GM12873 (cell line): ENCODE data around the gene GRID1.

Experiments used
- TF ChIP-seq, protein P1 (sequence below): IDR thresholded peaks from 2 replicates; pipeline ENCODE4 v1.5.1; 2012; ENCODE audit warnings: low read depth, mild to moderate bottlenecking, moderate library complexity, low read length, control low read depth; ENCODE audit not compliant: insufficient read depth; ENCODE audit errors: missing control alignments

GRID1 gene

GRCh38 chr10:86062647-86063145 is 303.9 kb downstream of the GRID1 start:
- TF ChIP-seq, protein P1, sequence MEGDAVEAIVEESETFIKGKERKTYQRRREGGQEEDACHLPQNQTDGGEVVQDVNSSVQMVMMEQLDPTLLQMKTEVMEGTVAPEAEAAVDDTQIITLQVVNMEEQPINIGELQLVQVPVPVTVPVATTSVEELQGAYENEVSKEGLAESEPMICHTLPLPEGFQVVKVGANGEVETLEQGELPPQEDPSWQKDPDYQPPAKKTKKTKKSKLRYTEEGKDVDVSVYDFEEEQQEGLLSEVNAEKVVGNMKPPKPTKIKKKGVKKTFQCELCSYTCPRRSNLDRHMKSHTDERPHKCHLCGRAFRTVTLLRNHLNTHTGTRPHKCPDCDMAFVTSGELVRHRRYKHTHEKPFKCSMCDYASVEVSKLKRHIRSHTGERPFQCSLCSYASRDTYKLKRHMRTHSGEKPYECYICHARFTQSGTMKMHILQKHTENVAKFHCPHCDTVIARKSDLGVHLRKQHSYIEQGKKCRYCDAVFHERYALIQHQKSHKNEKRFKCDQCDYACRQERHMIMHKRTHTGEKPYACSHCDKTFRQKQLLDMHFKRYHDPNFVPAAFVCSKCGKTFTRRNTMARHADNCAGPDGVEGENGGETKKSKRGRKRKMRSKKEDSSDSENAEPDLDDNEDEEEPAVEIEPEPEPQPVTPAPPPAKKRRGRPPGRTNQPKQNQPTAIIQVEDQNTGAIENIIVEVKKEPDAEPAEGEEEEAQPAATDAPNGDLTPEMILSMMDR: no peak

- TF ChIP-seq, protein P1: no peak
These were observed 304.4 kb downstream of the GRID1 start for GRCh38 chr10:86062198-86062550.

- TF ChIP-seq, protein P1: no peak
These were observed 305.1 kb downstream of the GRID1 start for GRCh38 chr10:86061278-86062197.

GRCh38 chr10:86060386-86061277 is 306.0 kb downstream of the GRID1 start:
- TF ChIP-seq, protein P1: no peak

GRCh38 chr10:86059892-86060291 is 306.7 kb downstream of the GRID1 start:
- TF ChIP-seq, protein P1: no peak

- TF ChIP-seq, protein P1: no peak
These were observed 307.6 kb downstream of the GRID1 start for GRCh38 chr10:86058964-86059363.

GRCh38 chr10:86057708-86058107 is 308.9 kb downstream of the GRID1 start:
- TF ChIP-seq, protein P1: no peak
